GM13976 (cell line): ENCODE results near the gene SHLD1.

Experiments
- DNase-seq: peaks from one replicate; pipeline ENCODE4 v3.0.0; 2012; ENCODE audit warnings: low spot score
- in situ Hi-C: fragments of 300-500 bp; cut with MboI; formaldehyde crosslinking; loops from one replicate; pipeline ENCODE4 v1.12.0; 2022; ENCODE audit warnings: low sequenced_read_pairs, mixed read lengths, inconsistent platforms; ENCODE audit not compliant: unreplicated experiment
- TF ChIP-seq, protein P1 (sequence below): IDR thresholded peaks from 2 replicates; pipeline ENCODE4 v1.5.1; 2012; ENCODE audit warnings: borderline replicate concordance, mild to moderate bottlenecking; ENCODE audit not compliant: insufficient read depth; ENCODE audit errors: extremely low read depth, missing control alignments, control extremely low read depth

The SHLD1 gene

DNA sequence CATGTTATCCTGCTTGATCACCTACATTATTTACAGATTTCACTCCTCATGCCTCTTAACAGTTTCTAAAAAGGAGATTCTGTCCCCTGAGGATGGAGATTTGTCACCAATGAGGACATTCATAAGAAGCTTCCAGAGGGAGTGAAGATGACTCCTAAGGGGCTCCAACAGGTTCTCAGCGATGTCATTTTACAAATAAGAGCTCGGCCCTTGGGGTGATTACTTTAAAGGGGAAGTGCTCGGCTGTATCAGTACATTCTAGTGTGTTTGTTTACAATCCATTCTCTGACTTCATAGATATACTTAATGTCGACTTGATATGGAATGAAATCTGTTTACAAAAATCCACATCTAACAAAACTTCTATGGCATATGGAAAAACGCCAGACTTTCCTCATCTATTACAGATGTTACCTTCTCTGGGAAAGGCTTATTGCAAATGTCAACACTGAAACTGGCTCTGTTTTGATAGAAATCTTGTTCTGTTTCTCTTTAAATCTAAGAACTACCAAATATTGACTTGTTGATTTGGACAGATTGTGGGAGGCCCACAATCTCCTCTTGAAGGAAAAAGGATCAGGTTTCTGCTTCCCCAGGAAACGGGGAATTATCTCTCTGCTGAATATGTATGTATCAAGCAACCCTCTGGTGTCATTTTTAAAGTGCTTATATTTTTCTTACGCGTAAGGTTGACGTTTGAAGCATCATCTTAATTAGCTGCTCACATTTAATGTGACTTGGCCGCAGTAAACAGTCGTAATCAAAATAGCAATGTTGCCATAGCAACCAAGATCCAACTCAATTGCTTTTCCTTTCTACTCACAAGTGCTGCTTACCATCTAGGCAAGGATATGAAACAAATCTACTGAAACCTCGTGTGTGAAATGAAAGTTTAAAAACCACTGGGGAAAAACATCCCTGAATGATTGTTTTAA lies 95.7 kb downstream of the SHLD1 start:
- TF ChIP-seq, protein P1, sequence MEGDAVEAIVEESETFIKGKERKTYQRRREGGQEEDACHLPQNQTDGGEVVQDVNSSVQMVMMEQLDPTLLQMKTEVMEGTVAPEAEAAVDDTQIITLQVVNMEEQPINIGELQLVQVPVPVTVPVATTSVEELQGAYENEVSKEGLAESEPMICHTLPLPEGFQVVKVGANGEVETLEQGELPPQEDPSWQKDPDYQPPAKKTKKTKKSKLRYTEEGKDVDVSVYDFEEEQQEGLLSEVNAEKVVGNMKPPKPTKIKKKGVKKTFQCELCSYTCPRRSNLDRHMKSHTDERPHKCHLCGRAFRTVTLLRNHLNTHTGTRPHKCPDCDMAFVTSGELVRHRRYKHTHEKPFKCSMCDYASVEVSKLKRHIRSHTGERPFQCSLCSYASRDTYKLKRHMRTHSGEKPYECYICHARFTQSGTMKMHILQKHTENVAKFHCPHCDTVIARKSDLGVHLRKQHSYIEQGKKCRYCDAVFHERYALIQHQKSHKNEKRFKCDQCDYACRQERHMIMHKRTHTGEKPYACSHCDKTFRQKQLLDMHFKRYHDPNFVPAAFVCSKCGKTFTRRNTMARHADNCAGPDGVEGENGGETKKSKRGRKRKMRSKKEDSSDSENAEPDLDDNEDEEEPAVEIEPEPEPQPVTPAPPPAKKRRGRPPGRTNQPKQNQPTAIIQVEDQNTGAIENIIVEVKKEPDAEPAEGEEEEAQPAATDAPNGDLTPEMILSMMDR: no peak
- no peak for DNase-seq
- in situ Hi-C loops: no loop called here

DNA sequence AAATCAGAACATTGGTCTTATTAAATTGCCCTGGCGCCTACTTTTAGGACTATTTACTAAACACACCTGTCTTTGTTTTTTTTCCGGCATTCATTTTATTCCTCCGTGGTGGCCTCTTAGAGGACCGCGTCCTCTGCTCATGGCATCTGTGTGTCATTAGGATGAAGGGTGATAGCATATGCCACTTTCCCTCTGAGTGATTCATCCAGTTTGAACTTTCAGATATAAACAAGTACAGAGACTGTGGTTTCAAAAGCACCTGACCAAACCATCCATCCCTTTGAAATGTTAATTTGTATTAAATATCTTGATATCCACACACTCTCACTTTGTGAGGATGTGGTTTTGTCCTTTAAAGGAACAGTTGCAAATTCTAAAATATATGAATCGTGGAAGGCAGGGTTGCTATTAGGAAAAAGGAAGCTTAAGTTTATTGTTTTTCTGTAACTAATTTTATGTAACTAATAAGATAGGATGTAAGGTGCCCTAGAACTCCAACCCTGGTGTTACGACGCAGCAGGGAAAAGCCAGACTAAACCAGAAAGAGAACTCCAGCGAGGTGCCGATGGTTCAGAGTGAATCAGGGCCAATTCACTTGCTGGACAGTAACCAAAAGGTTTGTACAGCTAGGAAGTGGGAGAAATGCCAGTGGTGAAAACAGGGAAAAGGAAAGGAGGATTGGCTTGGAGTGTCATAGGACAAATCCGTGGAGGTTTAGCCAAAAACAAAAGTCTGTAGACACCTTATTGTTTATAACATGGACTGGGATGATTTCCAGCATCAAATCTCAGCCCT lies 98.7 kb downstream of the SHLD1 start:
- in situ Hi-C loops: no loop called here
- TF ChIP-seq, protein P1: no peak
- no peak for DNase-seq

DNA sequence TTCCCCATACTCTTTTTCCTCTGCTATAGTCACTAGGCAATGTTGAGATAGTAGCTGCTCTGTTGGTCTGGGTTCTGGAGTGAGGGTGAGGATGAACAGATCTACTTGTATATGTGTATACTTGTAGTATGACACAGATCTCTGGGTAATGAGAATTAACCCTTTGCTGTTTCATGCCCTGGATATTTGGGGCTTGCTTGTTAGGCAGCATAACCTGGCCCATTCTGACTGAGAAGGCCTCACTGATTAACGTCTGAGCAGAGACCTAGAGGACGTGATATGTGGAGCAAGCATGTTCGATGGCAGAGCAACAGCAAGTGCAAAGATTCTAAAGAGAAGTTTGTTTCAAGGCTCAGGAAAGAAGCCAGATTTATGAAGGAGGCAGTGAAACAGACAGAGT lies 105.7 kb downstream of the SHLD1 start:
- DNase-seq: no peak
- in situ Hi-C loops: no loop called here

DNA sequence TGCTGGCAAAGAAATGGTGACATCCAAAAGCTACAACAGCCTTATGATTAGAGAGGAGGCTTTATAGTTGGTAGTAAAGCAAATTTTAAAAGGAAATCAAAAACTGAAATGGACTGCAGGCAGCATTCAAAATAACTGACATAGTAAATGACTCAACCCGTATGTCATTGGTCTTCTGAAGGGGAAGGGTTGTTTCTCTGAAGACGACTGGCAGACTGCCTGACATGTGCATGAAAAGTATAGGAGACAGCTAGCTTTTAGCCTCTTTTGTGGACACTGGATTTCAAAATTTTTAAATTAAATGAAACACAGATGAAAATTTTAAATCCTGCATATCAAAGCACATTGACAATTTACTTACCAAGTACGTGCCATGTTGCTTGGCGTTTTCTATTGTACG lies 109.4 kb downstream of the SHLD1 start:
- TF ChIP-seq, protein P1: no peak
- in situ Hi-C loops: no loop called here

More for the DNA sequence above, 105.7 kb downstream of the SHLD1 start:
- TF ChIP-seq, protein P1: no peak

DNA sequence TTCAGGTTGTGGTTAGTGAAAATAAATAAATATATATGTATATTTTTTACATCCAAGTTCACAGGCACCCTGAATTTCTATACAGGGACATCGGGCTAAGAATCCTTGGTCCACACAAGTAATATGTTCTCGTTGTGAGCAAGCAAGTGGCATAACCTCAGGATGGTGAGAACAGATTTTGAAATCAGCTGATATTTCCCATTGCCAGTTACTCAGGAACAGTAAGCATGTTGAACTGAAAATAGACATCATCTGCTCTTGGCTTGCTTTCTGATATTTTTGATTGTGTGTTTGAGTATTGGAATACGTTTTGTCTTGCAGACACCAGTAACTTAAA lies 112.5 kb downstream of the SHLD1 start:
- no peak for DNase-seq
- TF ChIP-seq, protein P1: no peak
- in situ Hi-C loops: no loop called here

More for the DNA sequence above, 109.4 kb downstream of the SHLD1 start:
- no peak for DNase-seq

DNA sequence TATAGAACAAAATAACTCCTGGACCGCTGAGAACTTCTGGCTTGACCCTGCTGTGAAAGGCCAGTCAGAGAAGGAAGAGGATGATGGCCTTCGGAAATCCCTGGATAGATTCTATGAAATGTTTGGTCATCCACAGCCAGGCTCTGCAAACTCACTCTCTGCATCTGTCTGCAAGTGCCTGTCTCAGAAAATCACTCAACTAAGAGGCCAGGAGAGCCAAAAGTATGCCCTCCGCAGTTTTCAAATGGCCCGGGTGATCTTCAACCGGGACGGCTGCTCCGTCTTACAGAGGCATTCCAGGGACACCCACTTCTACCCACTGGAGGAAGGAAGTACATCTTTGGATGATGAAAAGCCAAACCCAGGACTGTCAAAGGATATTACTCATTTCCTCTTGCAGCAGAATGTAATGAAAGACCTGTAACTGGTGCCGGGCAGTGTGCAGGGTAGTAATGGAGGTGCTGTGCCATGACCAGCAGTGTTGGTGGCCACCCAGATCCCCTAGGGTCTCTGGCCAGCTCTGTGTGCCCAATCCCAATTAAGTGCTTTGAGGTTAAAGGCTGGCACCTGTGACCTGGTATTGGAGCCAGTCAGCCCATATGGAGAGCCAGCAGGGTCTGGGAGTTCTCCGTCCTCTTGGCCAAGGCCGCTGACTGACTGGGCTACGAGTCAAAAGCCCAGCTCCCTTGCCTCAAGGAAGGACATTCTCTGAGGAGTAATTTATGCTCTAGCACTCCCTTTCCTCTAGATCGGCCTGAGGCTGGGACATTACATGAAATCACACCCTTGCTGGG lies 113.0 kb downstream of the SHLD1 start:
- in situ Hi-C loops: no loop called here
- no peak for DNase-seq
- TF ChIP-seq, protein P1: no peak
